Measurements from ENCODE around the gene LINC00237. TPM values are rescaled to one million over a fixed set of nuclear protein-coding genes. Genes with fewer than 3 reads are reported as not detected.

LINC00237 gene
- total RNA-seq (2022; extraction: Qiagen RNA extraction) = not detected in 5 replicates

DNA sequence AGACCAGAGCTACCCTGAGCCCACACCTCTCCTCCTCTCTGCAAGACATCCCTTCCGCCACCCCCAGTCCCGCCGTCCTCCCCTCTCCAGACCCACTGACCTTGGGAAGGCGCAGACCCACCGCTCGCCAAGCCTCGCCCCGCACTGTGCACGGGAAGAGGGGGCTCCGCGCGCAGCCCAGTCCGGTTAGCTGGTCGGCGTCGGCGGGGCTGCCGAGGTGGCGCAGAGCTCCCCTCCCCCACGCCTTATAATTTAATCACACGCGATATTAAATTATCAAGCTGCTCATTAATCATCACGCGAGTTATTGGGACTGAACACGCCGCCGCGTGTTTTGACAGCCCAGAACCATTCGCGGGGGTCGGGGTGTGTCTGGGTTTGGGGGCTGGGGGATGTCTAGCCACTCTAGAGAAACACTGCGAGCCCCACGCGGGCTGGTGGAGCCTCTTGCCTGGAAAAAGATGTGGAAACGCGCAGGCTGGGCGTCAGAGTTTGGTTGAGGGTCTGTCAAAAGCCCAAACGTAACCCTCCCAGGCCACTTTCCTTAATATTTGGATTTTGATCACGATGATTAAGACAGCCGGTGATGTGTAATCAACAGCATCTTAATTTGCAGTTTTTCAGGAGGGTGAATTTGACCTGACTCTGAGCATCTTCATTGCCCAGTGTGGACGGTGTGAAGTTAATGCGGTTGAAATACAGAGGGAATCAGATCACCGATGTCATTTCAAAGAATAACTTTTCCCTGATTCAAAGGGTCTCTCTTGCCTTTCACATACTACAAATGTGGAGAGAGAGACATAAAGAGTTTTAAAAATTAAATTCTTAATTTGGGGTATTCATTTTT, at the start of gene LINC00237:
LINC00237 (minus strand) TSS at position 188 of the 847 bp plus-strand sequence.

DNA sequence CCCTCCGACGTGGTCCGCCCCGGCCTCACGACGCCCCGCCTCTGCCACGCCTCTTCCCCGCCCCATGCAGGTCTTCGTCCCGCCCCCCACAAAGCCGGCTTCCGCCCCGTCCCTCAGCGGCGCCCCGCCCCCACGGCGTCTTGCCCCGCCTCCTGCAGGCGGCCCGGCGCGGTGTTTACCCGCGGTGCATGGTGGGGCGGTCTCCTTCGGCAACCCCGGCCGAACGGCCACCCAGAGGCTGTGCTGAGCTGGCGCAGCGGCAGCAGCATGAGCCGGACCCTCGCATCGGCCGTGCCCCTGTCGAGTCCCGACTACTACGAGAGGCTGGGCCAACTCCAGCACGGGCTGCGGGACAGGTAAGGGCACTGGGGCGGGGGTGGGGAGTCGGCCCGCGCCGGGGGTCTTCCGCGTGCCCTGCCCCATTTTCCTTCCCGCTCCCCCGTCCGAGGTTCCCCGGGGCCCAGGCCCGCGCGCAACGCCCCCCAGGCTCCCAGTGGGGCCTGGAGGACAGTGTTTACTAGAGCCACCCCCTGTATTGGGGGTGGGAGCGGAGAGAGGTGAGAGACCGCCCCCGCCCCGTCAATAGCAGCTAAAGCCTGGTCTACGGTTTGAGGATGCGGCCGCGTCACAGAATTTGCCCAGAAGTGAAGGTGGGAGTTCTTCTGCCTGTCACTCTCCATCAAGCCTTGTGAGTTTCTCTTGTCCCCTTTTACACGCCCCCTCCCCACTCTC, 19.9 kb upstream of the LINC00237 start, which contains the start of gene KIZ:
KIZ (plus strand) TSS at position 234 of the 732 bp plus-strand sequence; CDS start at position 268, 34 bp downstream.

Other genes with a start within 250 kb of the LINC00237 start
- gene KIZ, start 19.7 kb upstream of the LINC00237 start, total RNA-seq (2022; extraction: Qiagen RNA extraction) = 4.1 to 5.0 TPM (median 4.4 TPM) in 5 replicates
- gene XRN2, start 197.0 kb upstream of the LINC00237 start, total RNA-seq (2022; extraction: Qiagen RNA extraction) = 89.3 to 107 TPM (median 98.7 TPM) in 5 replicates

All from A549 treated with Mapracorat at 1 μM for 4 hours (cell line).